ENCODE results near the gene MFAP3L. TPM values are rescaled to one million over a fixed set of nuclear protein-coding genes. Genes with fewer than 3 reads are reported as not detected.

The MFAP3L gene
- total and polyA plus RNA-seq, 4 donors = 0.87 to 5.3 (median 2.4) TPM

DNA sequence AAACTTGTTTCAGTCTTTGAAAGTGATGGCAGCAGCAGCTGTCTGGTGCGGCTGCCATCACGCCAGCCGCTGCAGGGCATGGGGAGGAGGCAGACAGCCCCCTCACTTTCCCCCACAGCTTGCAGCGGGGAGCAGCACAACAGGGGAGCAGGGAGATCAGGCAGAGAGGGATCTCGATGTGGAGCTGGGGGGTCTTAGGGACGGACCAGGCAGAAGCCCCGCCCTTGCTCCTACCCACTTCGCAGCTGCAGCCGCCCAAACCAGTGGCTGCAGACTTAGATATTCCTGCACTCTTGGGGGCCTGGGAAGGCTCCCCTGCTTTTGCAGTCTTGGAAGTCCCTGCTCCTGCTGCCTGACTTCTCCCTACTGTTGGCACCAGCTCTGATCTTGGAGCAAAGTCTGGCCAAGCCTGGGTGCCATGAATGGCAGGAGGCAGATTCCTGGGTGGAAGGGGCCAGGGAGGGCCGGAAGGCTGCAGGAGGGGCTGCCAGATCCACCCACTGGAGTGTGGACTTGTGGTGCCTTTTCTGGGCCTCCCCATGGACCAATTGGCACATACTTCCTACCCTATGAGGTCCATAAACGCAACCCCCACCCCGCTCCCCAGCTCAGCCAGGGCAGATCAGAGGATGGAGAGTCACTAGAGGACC, 14.0 kb upstream of the MFAP3L start:
- DNase-seq (no peak), ATAC-seq (ENCODE audit: insufficient read depth, low FRiP score) (no peak)
- no peak overlapping the region for H3K27ac ChIP-seq (ENCODE audit: low read depth in 1 of 2, low read length in 1 of 2)
- no peaks in the 10 kb centered on the region for H3K4me1 ChIP-seq (ENCODE audit: control insufficient read depth in 5 of 5, insufficient read depth in 5 of 5, low read length in 5 of 5)
- 87 to 94% methylated on average over 12 of the region's 12 CpGs for WGBS, 2 donors
- no peak overlapping the region for H3K4me3 ChIP-seq
- H3K9me3 ChIP-seq (ENCODE audit: control insufficient read depth in 4 of 4, insufficient read depth in 3 of 4, low read length in 3 of 4) = peaks cover 0 to 1% (median 0%) of the 10 kb centered on the region in 4 donors
- H3K9ac ChIP-seq (ENCODE audit: insufficient read depth in 1 of 2, low read length in 2 of 2) = no peak overlapping the region
- no peaks in the 10 kb centered on the region for H3K27me3 ChIP-seq (ENCODE audit: control insufficient read depth in 3 of 3, insufficient read depth in 3 of 3, low read length in 2 of 3)
- TF ChIP-seq CTCF (IDR thresholded peaks at IDR 0.05; ENCODE audit: control extremely low read depth, extremely low read depth) = no peak
- no peaks in the 10 kb centered on the region for H3K36me3 ChIP-seq (ENCODE audit: control insufficient read depth in 4 of 4, insufficient read depth in 4 of 4, low read length in 4 of 4)

GRCh38 chr4:170038769-170039168, 12.6 kb upstream of the MFAP3L start:
- 64 to 86% methylated on average over 4 of the region's 4 CpGs for WGBS, 2 donors

GRCh38 chr4:170038232-170038631, 12.0 kb upstream of the MFAP3L start:
- 90 to 94% methylated on average over 7 of the region's 7 CpGs for WGBS, 2 donors
- Histone ChIP-seq H3K36me3 (ENCODE audit: control insufficient read depth in 4 of 4, insufficient read depth in 4 of 4, low read length in 4 of 4) (no peaks in the 10 kb centered on the region), H3K27me3 (ENCODE audit: control insufficient read depth in 3 of 3, insufficient read depth in 3 of 3, low read length in 2 of 3) (no peaks in the 10 kb centered on the region), H3K9ac (ENCODE audit: insufficient read depth in 1 of 2, low read length in 2 of 2) (no peak overlapping the region), H3K9me3 (ENCODE audit: control insufficient read depth in 4 of 4, insufficient read depth in 3 of 4, low read length in 3 of 4) (peaks cover 0 to 1% (median 0%) of the 10 kb centered on the region in 4 donors), H3K4me1 (ENCODE audit: control insufficient read depth in 5 of 5, insufficient read depth in 5 of 5, low read length in 5 of 5) (no peaks in the 10 kb centered on the region), H3K4me3 (no peak overlapping the region), H3K27ac (ENCODE audit: low read depth in 1 of 2, low read length in 1 of 2) (no peak overlapping the region)
- ATAC-seq (ENCODE audit: insufficient read depth, low FRiP score) = no peak
- TF ChIP-seq CTCF (IDR thresholded peaks at IDR 0.05; ENCODE audit: control extremely low read depth, extremely low read depth) = no peak
- DNase-seq = no peak

More at GRCh38 chr4:170038769-170039168, 12.6 kb upstream of the MFAP3L start:
- no peak for TF ChIP-seq CTCF (IDR thresholded peaks at IDR 0.05; ENCODE audit: control extremely low read depth, extremely low read depth)
- Histone ChIP-seq H3K4me3 (no peak overlapping the region), H3K9ac (ENCODE audit: insufficient read depth in 1 of 2, low read length in 2 of 2) (no peak overlapping the region), H3K27me3 (ENCODE audit: control insufficient read depth in 3 of 3, insufficient read depth in 3 of 3, low read length in 2 of 3) (no peaks in the 10 kb centered on the region), H3K4me1 (ENCODE audit: control insufficient read depth in 5 of 5, insufficient read depth in 5 of 5, low read length in 5 of 5) (no peaks in the 10 kb centered on the region), H3K27ac (ENCODE audit: low read depth in 1 of 2, low read length in 1 of 2) (no peak overlapping the region), H3K36me3 (ENCODE audit: control insufficient read depth in 4 of 4, insufficient read depth in 4 of 4, low read length in 4 of 4) (no peaks in the 10 kb centered on the region), H3K9me3 (ENCODE audit: control insufficient read depth in 4 of 4, insufficient read depth in 3 of 4, low read length in 3 of 4) (peaks cover 0 to 1% (median 0%) of the 10 kb centered on the region in 4 donors)
- ATAC-seq (ENCODE audit: insufficient read depth, low FRiP score) (no peak), DNase-seq (no peak)

DNA sequence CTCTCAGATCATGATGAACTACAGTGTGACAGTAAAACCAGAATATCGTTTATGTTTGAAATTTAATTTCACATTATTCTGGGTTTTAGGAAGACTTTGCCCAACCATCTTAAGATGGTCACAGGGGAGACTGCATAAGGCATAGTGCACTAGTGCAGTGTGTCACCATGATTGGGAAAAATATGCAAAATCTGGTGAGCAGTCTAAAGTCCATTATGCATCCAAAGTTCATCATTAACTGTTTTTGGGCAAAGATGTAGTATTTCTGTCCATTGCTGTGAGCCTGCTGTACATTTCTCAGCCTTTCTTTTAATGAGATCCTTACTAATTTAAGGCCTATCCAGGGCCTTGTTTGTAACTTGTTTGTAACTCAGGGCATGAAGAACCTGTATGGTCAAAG, 11.3 kb upstream of the MFAP3L start:
- Histone ChIP-seq H3K9ac (ENCODE audit: insufficient read depth in 1 of 2, low read length in 2 of 2) (no peak overlapping the region), H3K4me1 (ENCODE audit: control insufficient read depth in 5 of 5, insufficient read depth in 5 of 5, low read length in 5 of 5) (no peaks in the 10 kb centered on the region), H3K27ac (ENCODE audit: low read depth in 1 of 2, low read length in 1 of 2) (no peak overlapping the region), H3K4me3 (no peak overlapping the region), H3K9me3 (ENCODE audit: control insufficient read depth in 4 of 4, insufficient read depth in 3 of 4, low read length in 3 of 4) (peaks cover 0 to 1% (median 0%) of the 10 kb centered on the region in 4 donors), H3K36me3 (ENCODE audit: control insufficient read depth in 4 of 4, insufficient read depth in 4 of 4, low read length in 4 of 4) (no peaks in the 10 kb centered on the region), H3K27me3 (ENCODE audit: control insufficient read depth in 3 of 3, insufficient read depth in 3 of 3, low read length in 2 of 3) (no peaks in the 10 kb centered on the region)
- ATAC-seq (ENCODE audit: insufficient read depth, low FRiP score) (no peak), DNase-seq (no peak)
- WGBS, 2 donors = 91 to 100% methylated on average over 1 of the region's 1 CpG
- no peak for TF ChIP-seq CTCF (IDR thresholded peaks at IDR 0.05; ENCODE audit: control extremely low read depth, extremely low read depth)

Data from lung (tissue), 12 donors.